Medulla oblongata (tissue), 1 donor: ENCODE results near the gene ADCY1.
"Not testable (repeated sequence)": the region's sequence is repeated elsewhere in the genome, so short reads cannot be mapped to it uniquely, and the experiment has no call there.

Source experiments
- DNase-seq: peaks from one replicate; pipeline ENCODE4 v3.0.0-alpha.2; 2015; ENCODE audit errors: extremely low spot score

Gene ADCY1

GRCh38 chr7:45710271-45711160, 136.3 kb downstream of the ADCY1 start:
- DNase-seq: no peak

GRCh38 chr7:45711161-45711490, 137.0 kb downstream of the ADCY1 start:
- DNase-seq: no peak

- DNase-seq: no peak
Measured at GRCh38 chr7:45712057-45712689, 138.0 kb downstream of the ADCY1 start.

- no peak for DNase-seq
Measured at GRCh38 chr7:45712872-45713668, 138.9 kb downstream of the ADCY1 start.

- no peak for DNase-seq
Measured at GRCh38 chr7:45713669-45714520, 139.7 kb downstream of the ADCY1 start.

- no peak for DNase-seq
Measured at GRCh38 chr7:45714521-45714820, 140.3 kb downstream of the ADCY1 start.

- DNase-seq: no peak
Measured at GRCh38 chr7:45715471-45716352, 141.5 kb downstream of the ADCY1 start.

GRCh38 chr7:45716380-45717203, 142.4 kb downstream of the ADCY1 start:
- no peak for DNase-seq

GRCh38 chr7:45717537-45718235, 143.5 kb downstream of the ADCY1 start:
- DNase-seq: no peak

GRCh38 chr7:45718464-45719330, 144.5 kb downstream of the ADCY1 start:
- no peak for DNase-seq

- DNase-seq: no peak
Measured at GRCh38 chr7:45720989-45721388, 146.8 kb downstream of the ADCY1 start.

- DNase-seq: no peak
Measured at GRCh38 chr7:45721686-45722598, 147.8 kb downstream of the ADCY1 start.

GRCh38 chr7:45725231-45725630, 151.1 kb downstream of the ADCY1 start:
- not testable (repeated sequence) for DNase-seq

- DNase-seq: no peak
Measured at GRCh38 chr7:45726883-45727282, 152.7 kb downstream of the ADCY1 start.

GRCh38 chr7:45731692-45732443, 157.7 kb downstream of the ADCY1 start:
- not testable (repeated sequence) for DNase-seq

- not testable (repeated sequence) for DNase-seq
Measured at GRCh38 chr7:45738920-45739319, 164.8 kb downstream of the ADCY1 start.
